Transverse colon (tissue), 4 donors: ENCODE data around the gene SCAMP4. TPM values are rescaled to one million over a fixed set of nuclear protein-coding genes. Genes with fewer than 3 reads are reported as not detected.

Source experiments
- DNase-seq: peaks from one replicate; pipeline ENCODE4 v3.0.0-alpha.2; 2019
- H3K27ac ChIP-seq, 4 donors: fragments of 200-600 bp; sonication (generic); 2 replicates each; pipeline ENCODE4 v1.5.1; 2016 to 2018; ENCODE audit warnings: inconsistent platforms in 4 of 4
- H3K27me3 ChIP-seq: fragments of 200-600 bp; sonication (generic); 2 replicates; pipeline ENCODE4 v1.5.1; 2017; ENCODE audit warnings: inconsistent platforms
- H3K36me3 ChIP-seq, 4 donors: fragments of 200-600 bp; sonication (generic); 2 replicates each; pipeline ENCODE4 v1.5.1; 2017 to 2019; ENCODE audit warnings: inconsistent platforms in 4 of 4
- H3K4me1 ChIP-seq, 4 donors: fragments of 200-600 bp; sonication (generic); 2 replicates each; pipeline ENCODE4 v1.5.1; 2017 to 2020; ENCODE audit warnings: inconsistent platforms in 4 of 4
- H3K4me3 ChIP-seq, 4 donors: fragments of 200-600 bp; sonication (generic); 1 replicate in 1 of 4; 2 replicates in 3 of 4; pipeline versions ENCODE4 v1.5.1 to v1.6.1; 2017 to 2019; ENCODE audit warnings: inconsistent platforms in 4 of 4
- H3K9me3 ChIP-seq, 2 donors: fragments of 200-600 bp; sonication (generic); 2 replicates each; pipeline ENCODE4 v1.5.1; 2017 to 2019; ENCODE audit warnings: inconsistent platforms in 2 of 2
- EP300 ChIP-seq: sonication (generic); formaldehyde crosslinking; IDR thresholded peaks from one replicate; pipeline ENCODE4 v1.6.1; 2017; ENCODE audit warnings: antibody characterized with exemption, low read depth
- POLR2A ChIP-seq: fragments of 450-650 bp; IDR thresholded peaks from one replicate; pipeline ENCODE4 v1.6.1; 2016; ENCODE audit warnings: antibody characterized with exemption, mild to moderate bottlenecking, moderate library complexity
- POLR2AphosphoS5 ChIP-seq, 3 donors: sonication (generic); formaldehyde crosslinking; IDR thresholded peaks; one replicate each; pipeline ENCODE4 v1.6.1; 2016; ENCODE audit warnings: antibody characterized with exemption in 3 of 3
- WGBS, 2 donors: methylation state at CpG; one replicate each; pipeline ENCODE4 v1.1.5; 2018; ENCODE audit warnings: low coverage in 1 of 2; 5-methylcytosine and 5-hydroxymethylcytosine counted together
- in situ Hi-C, 4 donors: fragments of 200-750 bp; cut with MboI; loops; one replicate each; pipeline versions ENCODE4 v1.15.0 to v1.15.1; 2017; ENCODE audit warnings: low sequenced_read_pairs in 3 of 4, low pct_ligation_motif_present in 1 of 4, low pct_unique_long_range_greater_than_20kb in 1 of 4
- intact Hi-C: fragments of 100-400 bp; cut with DNase I; formaldehyde crosslinking; loops from one replicate; pipeline ENCODE4 v1.15.1; 2023; ENCODE audit warnings: low total_unique reads
- total RNA-seq, 4 donors: library from RNA; depleted of rRNA; stranded (reverse); fragments of >200 nt; gene quantifications; one replicate each; pipeline ENCODE4 v1.1.0, GENCODE V29; 2016
- TF ChIP-seq, protein P1 (sequence below), 5 experiments: fragments of 200-600 bp in 3 of 5; fragments of 450-650 bp in 2 of 5; sonication (generic) in 3 of 5; IDR thresholded peaks; 1 replicate in 2 of 5; 2 replicates in 3 of 5; pipeline ENCODE4 v1.5.1; 2016 to 2017; ENCODE audit warnings: antibody characterized with exemption in 5 of 5, inconsistent platforms in 3 of 5, mild to moderate bottlenecking in 2 of 5, moderate library complexity in 1 of 5

The SCAMP4 gene
- total RNA-seq, 4 donors from 2014 or later, result 25.1 to 119 (median 86.6) TPM

- peak; percentile 85 for DNase-seq
- H3K4me3 ChIP-seq, result peak overlapping the region in 2 of 4 donors; percentile 21 to 75
- H3K27me3 ChIP-seq, result no peaks in the 10 kb centered on the region
Measured at GRCh38 chr19:1860042-1860775, 45.0 kb upstream of the SCAMP4 start.

DNA sequence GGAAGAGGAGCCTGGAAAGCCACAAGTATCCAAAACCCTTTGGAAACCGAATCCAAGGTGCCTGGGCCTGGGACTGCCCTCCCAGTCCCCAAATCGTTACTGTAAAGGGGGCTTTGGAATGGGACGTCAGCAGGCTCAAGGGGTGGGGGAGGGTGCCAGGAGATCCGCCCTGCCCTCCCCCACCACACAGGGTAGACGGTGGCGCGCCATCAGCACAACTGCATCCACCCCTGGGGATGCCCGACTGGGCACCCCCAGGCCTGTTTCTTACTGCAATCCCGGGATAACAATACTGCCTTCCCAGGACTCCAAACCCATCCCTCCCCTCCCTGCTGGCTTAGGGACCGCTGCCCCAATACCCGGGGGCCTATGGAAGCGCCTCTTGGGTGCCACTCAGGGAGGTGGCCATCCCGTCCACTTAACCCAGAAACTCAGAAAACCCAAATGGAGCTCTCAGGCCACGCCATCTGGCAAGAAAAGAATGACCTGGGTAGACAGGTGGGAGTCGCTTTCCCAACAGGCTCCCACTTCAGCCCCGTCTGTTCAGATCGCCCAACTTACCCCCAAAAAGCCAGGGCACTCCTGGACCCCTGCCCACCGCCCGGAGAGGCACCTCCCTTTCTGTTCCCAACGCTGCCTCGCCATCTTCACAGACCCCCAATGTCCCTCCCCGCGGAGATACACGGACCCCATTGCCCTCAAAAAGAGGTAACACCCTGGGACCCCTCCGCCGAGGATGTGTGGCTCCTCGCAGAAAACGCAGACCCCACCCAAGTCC is 44.2 kb upstream of the SCAMP4 start:
- 49 to 67% methylated on average over 4 to 27 of the region's 28 CpGs for WGBS, 2 donors
- Histone ChIP-seq H3K4me3 (peak overlapping the region in 2 of 4 donors; percentile 73 to 75), H3K27me3 (no peaks in the 10 kb centered on the region), H3K9me3 (no peaks in the 10 kb centered on the region), H3K27ac (peak overlapping the region; percentile 91 to 96 (median 93)), H3K36me3 (no peaks in the 10 kb centered on the region), H3K4me1 (peaks cover 55 to 77% (median 65%) of the 10 kb centered on the region in 4 donors)
- in situ Hi-C loops (no loop called here), intact Hi-C loops (no loop called here)
- no peak for DNase-seq
- TF ChIP-seq POLR2A, result no peak
- TF ChIP-seq, protein P1, sequence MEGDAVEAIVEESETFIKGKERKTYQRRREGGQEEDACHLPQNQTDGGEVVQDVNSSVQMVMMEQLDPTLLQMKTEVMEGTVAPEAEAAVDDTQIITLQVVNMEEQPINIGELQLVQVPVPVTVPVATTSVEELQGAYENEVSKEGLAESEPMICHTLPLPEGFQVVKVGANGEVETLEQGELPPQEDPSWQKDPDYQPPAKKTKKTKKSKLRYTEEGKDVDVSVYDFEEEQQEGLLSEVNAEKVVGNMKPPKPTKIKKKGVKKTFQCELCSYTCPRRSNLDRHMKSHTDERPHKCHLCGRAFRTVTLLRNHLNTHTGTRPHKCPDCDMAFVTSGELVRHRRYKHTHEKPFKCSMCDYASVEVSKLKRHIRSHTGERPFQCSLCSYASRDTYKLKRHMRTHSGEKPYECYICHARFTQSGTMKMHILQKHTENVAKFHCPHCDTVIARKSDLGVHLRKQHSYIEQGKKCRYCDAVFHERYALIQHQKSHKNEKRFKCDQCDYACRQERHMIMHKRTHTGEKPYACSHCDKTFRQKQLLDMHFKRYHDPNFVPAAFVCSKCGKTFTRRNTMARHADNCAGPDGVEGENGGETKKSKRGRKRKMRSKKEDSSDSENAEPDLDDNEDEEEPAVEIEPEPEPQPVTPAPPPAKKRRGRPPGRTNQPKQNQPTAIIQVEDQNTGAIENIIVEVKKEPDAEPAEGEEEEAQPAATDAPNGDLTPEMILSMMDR (IDR thresholded peaks at IDR 0.05), result no peak

More at GRCh38 chr19:1860042-1860775, 45.0 kb upstream of the SCAMP4 start:
- Histone ChIP-seq H3K27ac (peak overlapping the region; percentile 91 to 96 (median 93)), H3K36me3 (no peaks in the 10 kb centered on the region), H3K9me3 (no peaks in the 10 kb centered on the region), H3K4me1 (peaks cover 60 to 82% (median 71%) of the 10 kb centered on the region in 4 donors)
- TF ChIP-seq, protein P1 (IDR thresholded peaks at IDR 0.05), result no peak
- TF ChIP-seq POLR2A, result peak; percentile 57
- TF ChIP-seq POLR2AphosphoS5 (IDR thresholded peaks at IDR 0.05), result peak in 2 of 3 donors; percentile 43 to 64
- TF ChIP-seq EP300, result no peak
- 20% methylated on average over 18 of the region's 32 CpGs; no CpG with 5 or more reads in 1 of the 2 donors for WGBS, 2 donors
- in situ Hi-C loops (no loop called here), intact Hi-C loops (no loop called here)

GRCh38 chr19:1861599-1862031 is 43.6 kb upstream of the SCAMP4 start:
- TF ChIP-seq POLR2AphosphoS5 (IDR thresholded peaks at IDR 0.05) (no peak), POLR2A (no peak), EP300 (no peak)
- TF ChIP-seq, protein P1 (IDR thresholded peaks at IDR 0.05), result no peak
- intact Hi-C loops, result no loop called here
- 28% methylated on average over 23 of the region's 23 CpGs; no CpG with 5 or more reads in 1 of the 2 donors for WGBS, 2 donors
- Histone ChIP-seq H3K4me1 (peaks cover 49 to 71% (median 59%) of the 10 kb centered on the region in 4 donors), H3K27me3 (no peaks in the 10 kb centered on the region), H3K36me3 (no peaks in the 10 kb centered on the region), H3K4me3 (peak overlapping the region in 3 of 4 donors; percentile 64 to 75 (median 73)), H3K9me3 (no peaks in the 10 kb centered on the region), H3K27ac (peak overlapping the region; percentile 91 to 96 (median 93))
- in situ Hi-C loops, result no loop called here
- DNase-seq, result no peak

GRCh38 chr19:1862068-1862423 is 43.2 kb upstream of the SCAMP4 start:
- Histone ChIP-seq H3K27me3 (no peaks in the 10 kb centered on the region), H3K36me3 (no peaks in the 10 kb centered on the region), H3K4me1 (peaks cover 49 to 68% (median 58%) of the 10 kb centered on the region in 4 donors), H3K4me3 (peak overlapping the region; percentile 64 to 75 (median 72)), H3K27ac (peak overlapping the region; percentile 91 to 96 (median 93)), H3K9me3 (no peaks in the 10 kb centered on the region)
- TF ChIP-seq POLR2A (no peak), EP300 (no peak), POLR2AphosphoS5 (IDR thresholded peaks at IDR 0.05) (no peak)
- TF ChIP-seq, protein P1 (IDR thresholded peaks at IDR 0.05), result peak in 1 of 5 experiments; percentile 38
- 3% methylated on average over 21 of the region's 21 CpGs; no CpG with 5 or more reads in 1 of the 2 donors for WGBS, 2 donors
- intact Hi-C loops (no loop called here), in situ Hi-C loops (no loop called here)
- no peak for DNase-seq
